Activated T-helper 17 cell treated with anti-CD3 and anti-CD28 coated beads, Interleukin-2, amount 50 U/mL, for 72 hours (primary cell): Measurements from ENCODE around the gene CUL1. TPM values are rescaled to one million over a fixed set of nuclear protein-coding genes. Genes with fewer than 3 reads are reported as not detected.

Source experiments
- ATAC-seq: fragments of 150-1000 bp; cut with Tn5 transposase; replicated peaks from 2 replicates; pipeline ENCODE4 v1.10.0; 2021; ENCODE audit warnings: mild to moderate bottlenecking, moderate library complexity
- H3K27ac Mint-ChIP-seq: one replicate; pipeline ENCODE4 v1.8.0; 2022; ENCODE audit warnings: mixed read lengths
- H3K27me3 Mint-ChIP-seq: one replicate; pipeline ENCODE4 v1.8.0; 2022; ENCODE audit warnings: mixed read lengths
- H3K36me3 Mint-ChIP-seq: one replicate; pipeline ENCODE4 v1.8.0; 2022; ENCODE audit warnings: low read depth, mild to moderate bottlenecking, mixed read lengths
- H3K4me1 Mint-ChIP-seq: one replicate; pipeline ENCODE4 v1.8.0; 2022; ENCODE audit warnings: mixed read lengths
- H3K4me3 Mint-ChIP-seq: one replicate; pipeline ENCODE4 v1.8.0; 2022; ENCODE audit warnings: mild to moderate bottlenecking, mixed read lengths
- H3K9me3 Mint-ChIP-seq: one replicate; pipeline ENCODE4 v1.8.0; 2022; ENCODE audit warnings: mixed read lengths
- total RNA-seq, 2 donors: library from RNA; stranded (reverse); gene quantifications; one replicate each; pipeline ENCODE4 v1.2.3, GENCODE V29; 2022

The CUL1 gene
- total RNA-seq, 2 donors from 2014 or later = 61.4 to 61.7 TPM

DNA sequence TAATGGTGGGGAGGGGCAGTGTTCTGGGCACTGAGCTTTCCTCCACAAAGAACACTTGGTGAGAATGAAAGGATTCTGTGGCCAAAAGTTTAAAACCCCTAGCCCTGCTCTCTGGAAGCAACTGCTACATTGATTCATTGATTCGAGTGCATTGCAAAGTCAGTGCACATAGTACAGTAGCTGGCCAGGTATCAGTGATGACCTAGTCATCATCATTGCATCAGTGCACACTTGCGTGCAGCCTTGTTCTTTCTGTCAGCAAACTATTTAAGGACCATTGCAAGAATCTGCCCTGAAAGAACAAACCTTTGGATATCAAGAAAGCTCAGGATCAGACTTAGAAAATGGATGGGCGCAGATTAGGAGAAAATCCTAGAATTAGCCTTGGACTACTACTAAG is 47.4 kb downstream of the CUL1 start:
- H3K27me3 Mint-ChIP-seq = no peaks in the 10 kb centered on the region
- peaks cover 27% of the 10 kb centered on the region for H3K4me1 Mint-ChIP-seq
- peaks cover 70% of the 10 kb centered on the region for H3K36me3 Mint-ChIP-seq
- no peaks in the 10 kb centered on the region for H3K9me3 Mint-ChIP-seq
- no peak overlapping the region for H3K27ac Mint-ChIP-seq
- H3K4me3 Mint-ChIP-seq = no peak overlapping the region
- no peak for ATAC-seq

DNA sequence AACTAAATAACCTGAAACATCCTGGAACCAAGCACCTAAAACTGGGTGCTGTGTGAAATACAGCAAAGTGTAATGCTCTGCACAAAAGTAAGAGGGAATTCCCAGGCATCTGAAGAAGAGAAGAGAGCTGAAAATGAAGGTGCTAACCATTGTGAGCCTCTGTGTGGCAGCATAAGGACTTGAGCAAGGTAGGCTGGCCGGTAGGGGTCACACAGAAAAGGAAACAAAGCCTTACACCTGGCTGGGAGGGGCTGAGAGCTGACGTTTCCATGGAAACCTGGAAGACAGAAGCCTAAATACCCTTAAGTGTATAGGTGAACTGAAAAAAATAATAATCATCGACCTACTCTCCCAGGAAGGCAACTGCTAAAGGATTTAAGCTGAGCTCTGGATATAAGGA is 48.6 kb downstream of the CUL1 start:
- peaks cover 21% of the 10 kb centered on the region for H3K4me1 Mint-ChIP-seq
- no peak overlapping the region for H3K27ac Mint-ChIP-seq
- no peaks in the 10 kb centered on the region for H3K9me3 Mint-ChIP-seq
- no peak for ATAC-seq
- H3K27me3 Mint-ChIP-seq = no peaks in the 10 kb centered on the region
- peaks cover 72% of the 10 kb centered on the region for H3K36me3 Mint-ChIP-seq
- H3K4me3 Mint-ChIP-seq = no peak overlapping the region

DNA sequence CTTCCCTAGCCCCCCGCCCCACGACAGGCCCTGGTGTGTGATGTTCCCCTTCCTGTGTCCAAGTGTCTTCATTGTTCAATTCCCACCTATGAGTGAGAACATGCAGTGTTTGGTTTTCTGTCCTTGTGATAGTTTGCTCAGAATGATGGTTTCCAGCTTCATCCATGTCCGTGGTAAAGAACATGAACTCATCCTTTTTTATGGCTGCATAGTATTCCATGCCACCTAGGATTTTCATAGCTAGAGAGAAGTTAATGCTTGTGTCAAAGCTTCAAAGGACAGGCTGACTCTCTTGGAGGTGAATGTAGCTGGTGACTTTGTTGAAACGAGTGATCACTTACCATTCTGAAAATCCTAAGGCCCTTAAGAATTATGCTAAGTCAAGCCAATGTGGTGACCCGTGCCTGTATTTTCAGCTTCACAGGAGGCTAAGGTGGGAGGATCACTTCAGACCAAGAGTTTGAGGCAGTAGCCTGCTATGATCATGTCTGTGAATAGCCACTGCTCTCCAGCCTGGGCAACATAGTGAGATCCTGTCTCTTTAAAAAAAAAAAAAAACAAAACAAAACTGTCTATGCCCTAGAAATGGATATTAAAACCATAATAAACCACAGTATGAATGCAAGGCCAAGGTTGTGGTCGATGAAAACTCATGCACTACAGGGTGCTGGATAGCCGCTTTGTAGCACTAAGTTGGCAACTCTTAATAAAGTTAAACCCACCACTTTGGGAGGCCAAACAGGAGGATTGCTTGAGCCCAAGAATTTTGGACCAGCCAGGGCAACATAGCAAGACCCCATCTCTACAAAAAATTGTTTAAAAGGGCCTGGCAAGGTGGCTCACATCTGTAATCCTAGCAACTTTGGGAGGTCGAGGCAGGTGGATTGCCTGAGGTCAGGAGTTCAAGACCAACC is 52.0 kb downstream of the CUL1 start:
- H3K36me3 Mint-ChIP-seq = peaks cover 63% of the 10 kb centered on the region

DNA sequence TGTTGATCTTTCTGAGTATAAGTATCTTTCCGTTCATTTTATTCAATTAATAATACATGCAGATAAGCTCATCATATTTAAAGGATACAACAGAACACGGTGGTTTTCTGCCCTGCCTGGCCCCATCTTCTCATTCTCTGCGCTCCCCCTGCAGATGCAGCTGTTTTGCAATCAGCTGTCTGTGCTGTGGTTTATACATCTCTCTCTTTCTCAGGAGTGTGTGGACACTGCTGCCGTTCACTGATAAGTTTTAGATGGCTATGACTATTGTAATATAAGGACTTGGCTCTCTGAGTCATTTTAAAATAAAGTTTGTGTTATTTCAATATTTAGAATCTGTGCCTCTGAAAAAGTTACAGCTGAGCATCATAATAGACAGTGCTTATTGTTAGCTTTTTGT is 54.5 kb downstream of the CUL1 start:
- no peak for ATAC-seq
- peaks cover 68% of the 10 kb centered on the region for H3K36me3 Mint-ChIP-seq
- no peaks in the 10 kb centered on the region for H3K27me3 Mint-ChIP-seq
- peaks cover 19% of the 10 kb centered on the region for H3K4me1 Mint-ChIP-seq
- peak overlapping the region; percentile 24 for H3K27ac Mint-ChIP-seq
- no peak overlapping the region for H3K4me3 Mint-ChIP-seq
- no peaks in the 10 kb centered on the region for H3K9me3 Mint-ChIP-seq

More for the DNA sequence above, 52.0 kb downstream of the CUL1 start:
- no peak for ATAC-seq
- Mint-ChIP-seq H3K4me3 (no peak overlapping the region), H3K9me3 (no peaks in the 10 kb centered on the region), H3K27ac (no peak overlapping the region), H3K27me3 (no peaks in the 10 kb centered on the region), H3K4me1 (peaks cover 24% of the 10 kb centered on the region)

DNA sequence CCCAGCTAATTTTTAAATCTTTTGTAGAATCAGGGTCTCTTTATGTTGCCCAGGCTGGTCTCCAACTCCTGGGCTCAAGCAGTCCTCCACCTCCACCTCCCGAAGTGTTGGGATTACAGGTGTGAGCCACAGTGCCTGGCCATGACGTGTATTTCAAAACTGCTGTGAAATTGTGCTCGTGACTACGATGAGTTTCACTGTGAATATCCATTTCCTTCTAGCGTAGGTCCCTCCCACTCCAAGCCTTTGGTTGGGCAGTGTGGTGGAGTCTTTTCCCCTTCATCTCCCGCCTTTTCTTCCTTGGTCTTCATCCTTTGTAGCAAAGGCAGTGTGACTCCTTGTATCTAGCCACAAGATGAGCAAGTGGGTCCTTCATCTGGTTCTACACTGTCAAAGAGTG is 56.2 kb downstream of the CUL1 start:
- Mint-ChIP-seq H3K4me1 (peaks cover 14% of the 10 kb centered on the region), H3K9me3 (no peaks in the 10 kb centered on the region), H3K27me3 (no peaks in the 10 kb centered on the region), H3K27ac (peak overlapping the region; percentile 43), H3K36me3 (peaks cover 75% of the 10 kb centered on the region), H3K4me3 (peak overlapping the region; percentile 13)
- peak; percentile 74 for ATAC-seq

DNA sequence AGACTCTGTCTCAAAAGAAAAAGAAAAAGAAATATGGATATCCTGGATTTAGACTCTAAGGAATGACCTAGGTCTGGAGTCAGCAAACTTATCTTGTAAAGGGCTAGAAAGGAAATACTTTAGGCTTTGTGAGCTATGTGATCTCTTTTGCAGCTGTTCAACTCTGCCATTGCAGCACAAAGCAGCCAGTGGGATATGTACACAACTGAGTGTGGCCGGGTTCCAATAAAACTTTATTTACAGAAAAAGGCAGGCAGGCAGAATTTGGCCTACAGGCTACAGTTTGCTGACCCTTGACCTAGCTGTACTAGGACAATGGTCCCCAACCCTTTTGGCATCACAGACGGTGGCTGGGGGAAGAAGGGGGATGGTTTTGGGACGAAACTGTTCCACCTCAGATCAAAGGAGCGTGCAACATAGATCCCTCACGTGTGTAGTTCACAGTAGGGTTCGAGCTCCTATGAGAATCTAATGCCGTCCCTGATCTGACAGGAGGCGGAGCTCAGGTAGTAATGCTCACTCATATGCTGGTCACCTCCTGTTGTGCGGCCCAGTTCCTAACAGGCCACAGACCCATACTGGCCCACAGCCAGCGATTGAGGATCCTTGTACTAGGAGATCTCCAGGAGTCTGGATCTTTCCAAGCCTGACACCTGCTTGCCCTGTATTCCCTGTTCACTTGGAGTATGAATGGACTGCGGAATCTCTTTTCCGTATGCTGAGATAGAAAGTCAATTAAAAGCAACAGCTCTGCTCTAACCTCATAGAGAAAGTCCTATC is 63.0 kb downstream of the CUL1 start:
- Mint-ChIP-seq H3K4me3 (no peak overlapping the region), H3K4me1 (no peaks in the 10 kb centered on the region), H3K27me3 (no peaks in the 10 kb centered on the region), H3K27ac (no peak overlapping the region), H3K36me3 (peaks cover 91% of the 10 kb centered on the region), H3K9me3 (no peaks in the 10 kb centered on the region)
- ATAC-seq = no peak

DNA sequence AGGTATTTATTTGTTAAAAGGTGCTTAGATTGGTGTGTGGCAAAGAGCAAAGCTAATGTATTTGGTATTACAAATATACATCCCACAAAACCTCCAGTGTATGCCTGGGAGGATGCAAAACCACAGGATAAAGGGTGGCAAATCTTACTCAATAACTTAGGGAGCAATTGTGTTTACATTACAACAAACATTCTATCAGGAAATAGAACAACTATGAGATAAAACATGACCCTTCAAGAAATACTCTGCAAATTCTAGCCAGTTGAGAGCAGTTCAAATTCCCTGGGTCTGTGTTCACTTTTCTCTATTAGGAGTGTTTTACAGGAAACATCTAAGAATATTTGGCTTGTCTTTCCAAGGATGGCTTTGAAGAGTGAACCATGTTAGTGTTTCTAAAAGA is 64.9 kb downstream of the CUL1 start:
- no peak for ATAC-seq

DNA sequence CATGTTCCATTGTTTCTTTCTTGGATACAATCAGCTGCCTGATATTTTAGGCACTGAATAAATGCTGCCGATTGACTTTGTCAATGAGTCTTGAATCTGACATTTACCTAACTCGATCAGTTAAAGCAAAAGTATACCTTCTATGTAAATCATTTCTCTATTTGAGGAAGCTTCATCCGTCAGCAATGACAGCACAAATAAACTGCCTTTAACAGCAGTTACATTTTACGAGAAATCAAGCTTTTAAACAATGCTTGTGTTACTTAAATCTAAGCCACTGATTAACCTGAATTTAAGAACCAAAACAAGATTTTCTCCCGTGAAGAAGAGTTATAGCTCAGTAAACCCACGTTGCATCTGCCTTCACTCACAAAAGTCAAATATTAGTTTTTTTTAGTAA is 71.3 kb downstream of the CUL1 start:
- H3K4me1 Mint-ChIP-seq = peaks cover 15% of the 10 kb centered on the region
- no peak overlapping the region for H3K4me3 Mint-ChIP-seq
- ATAC-seq = no peak
- H3K27ac Mint-ChIP-seq = no peak overlapping the region
- H3K27me3 Mint-ChIP-seq = no peaks in the 10 kb centered on the region
- H3K36me3 Mint-ChIP-seq = peaks cover 94% of the 10 kb centered on the region
- no peaks in the 10 kb centered on the region for H3K9me3 Mint-ChIP-seq

More for the DNA sequence above, 64.9 kb downstream of the CUL1 start:
- Mint-ChIP-seq H3K27me3 (no peaks in the 10 kb centered on the region), H3K9me3 (no peaks in the 10 kb centered on the region), H3K4me1 (no peaks in the 10 kb centered on the region), H3K4me3 (no peak overlapping the region), H3K36me3 (peaks cover 91% of the 10 kb centered on the region), H3K27ac (peak overlapping the region; percentile 26)

DNA sequence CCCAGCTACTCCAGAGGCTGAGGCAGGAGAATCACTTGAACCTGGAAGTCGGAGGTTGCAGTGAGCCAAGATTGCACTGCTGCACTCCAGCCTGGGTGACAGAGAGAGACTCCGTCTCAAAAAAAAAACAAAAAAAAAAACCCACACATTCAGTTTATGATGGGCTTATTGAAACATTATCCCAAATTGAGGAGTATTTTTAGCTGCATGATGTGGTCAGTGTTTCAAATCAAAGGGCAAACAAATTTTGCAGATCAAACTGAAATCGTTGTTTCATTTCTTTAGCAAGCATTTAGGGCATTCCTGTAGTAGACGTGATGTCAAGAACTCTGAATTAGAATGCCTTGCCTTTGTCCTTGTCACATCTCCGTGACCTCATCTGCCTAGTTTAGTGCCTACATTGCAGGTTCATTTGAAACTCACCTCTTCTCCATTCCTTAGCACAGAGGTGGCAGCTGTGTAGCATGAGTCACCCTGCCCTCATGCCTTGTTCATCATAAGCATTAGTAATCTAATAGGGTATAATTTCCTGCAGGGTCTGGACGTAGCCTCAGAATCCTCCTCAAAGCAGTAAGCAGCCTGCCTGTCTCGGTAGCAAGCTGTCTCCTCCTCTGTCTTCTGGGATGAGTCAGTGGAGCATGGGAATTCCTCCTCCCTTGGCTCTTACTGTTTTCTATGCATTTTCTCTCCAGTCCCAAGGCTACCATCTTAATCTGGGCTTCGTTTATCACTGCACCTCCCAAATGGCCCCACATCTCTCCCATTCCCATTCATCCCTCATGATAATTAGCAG is 73.8 kb downstream of the CUL1 start:
- Mint-ChIP-seq H3K36me3 (peaks cover 94% of the 10 kb centered on the region), H3K4me3 (peak overlapping the region; percentile 61), H3K4me1 (peaks cover 23% of the 10 kb centered on the region)

DNA sequence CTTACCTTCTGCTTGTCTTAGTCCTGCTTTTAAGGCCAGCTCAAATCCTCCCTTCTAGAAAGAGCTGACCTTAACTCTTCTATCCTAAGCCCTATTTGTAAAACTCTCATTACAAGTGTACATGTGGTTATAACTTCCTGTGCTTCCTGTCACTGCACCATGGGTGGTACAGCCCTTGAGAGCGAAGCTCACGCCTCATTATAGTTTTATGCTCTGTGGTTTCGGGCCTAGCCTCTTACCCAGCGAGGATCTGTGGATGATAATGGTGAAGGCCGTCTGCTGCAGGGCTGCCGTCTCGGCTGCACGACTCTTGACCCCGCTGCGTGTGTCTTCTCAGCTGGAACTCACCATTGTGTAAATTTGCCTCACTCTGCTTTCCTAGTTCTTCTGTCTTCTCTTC is 74.6 kb downstream of the CUL1 start:
- Mint-ChIP-seq H3K27me3 (no peaks in the 10 kb centered on the region), H3K9me3 (no peaks in the 10 kb centered on the region), H3K36me3 (peaks cover 94% of the 10 kb centered on the region), H3K4me1 (peaks cover 23% of the 10 kb centered on the region), H3K4me3 (peak overlapping the region; percentile 61), H3K27ac (peak overlapping the region; percentile 73)
- peak; percentile 82 for ATAC-seq

More for the DNA sequence above, 73.8 kb downstream of the CUL1 start:
- H3K27ac Mint-ChIP-seq = peak overlapping the region; percentile 73
- ATAC-seq = peak; percentile 93
- H3K9me3 Mint-ChIP-seq = no peaks in the 10 kb centered on the region
- no peaks in the 10 kb centered on the region for H3K27me3 Mint-ChIP-seq

DNA sequence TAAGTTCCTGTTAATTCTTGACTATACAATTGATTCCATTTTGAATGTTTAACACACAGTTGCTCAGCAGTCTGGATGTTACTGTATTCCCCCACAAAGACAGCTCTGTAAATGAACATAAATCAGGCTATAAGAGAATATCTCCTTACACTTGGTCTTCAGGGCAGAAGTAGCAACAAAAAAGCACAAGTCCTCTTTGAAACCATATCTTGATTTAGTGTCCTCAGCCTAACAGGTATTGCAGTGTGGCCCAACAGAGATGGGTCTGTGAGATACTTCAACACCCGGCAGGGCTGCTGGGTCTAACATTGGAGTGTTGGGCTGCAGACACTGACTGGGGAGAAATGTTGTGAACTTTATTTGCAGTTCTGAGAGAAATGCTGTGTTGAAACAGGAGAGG is 75.8 kb downstream of the CUL1 start:
- H3K27me3 Mint-ChIP-seq = no peaks in the 10 kb centered on the region

DNA sequence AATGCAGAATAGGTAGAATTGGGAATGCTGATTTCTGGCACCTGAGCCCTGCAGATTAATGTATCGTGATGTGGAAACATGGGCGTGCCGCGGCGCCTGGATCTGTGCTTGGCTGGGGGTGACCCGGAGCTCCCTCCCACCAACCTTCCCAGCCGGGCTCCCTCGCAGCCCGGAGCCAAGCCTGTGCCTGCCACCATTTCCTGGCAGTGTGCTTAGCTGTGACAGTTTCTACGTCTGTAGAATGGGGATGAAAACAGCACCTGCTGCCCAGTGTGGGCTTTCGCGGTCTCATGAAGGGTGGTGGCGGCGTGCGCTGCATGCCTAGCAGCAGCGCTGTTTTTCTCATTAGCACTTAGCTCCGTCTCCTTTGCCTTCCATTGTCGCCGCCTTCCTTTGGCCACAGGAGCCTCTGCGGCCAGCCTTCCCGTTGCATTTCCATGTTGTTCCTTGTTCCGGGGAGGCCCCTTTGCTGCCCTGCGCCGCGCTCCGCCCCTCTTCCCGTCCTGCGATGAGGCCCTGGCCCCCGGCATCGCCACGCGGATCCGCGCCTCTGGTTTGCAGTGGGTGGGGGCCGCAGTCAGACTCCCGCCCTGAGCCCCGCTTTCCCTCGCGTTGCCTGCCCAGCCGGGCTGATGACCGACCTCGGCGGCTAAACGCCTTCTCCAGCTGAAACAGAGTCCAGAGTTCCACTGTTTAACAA is 84.2 kb downstream of the CUL1 start:
- H3K27me3 Mint-ChIP-seq = no peaks in the 10 kb centered on the region
- no peaks in the 10 kb centered on the region for H3K9me3 Mint-ChIP-seq
- H3K4me1 Mint-ChIP-seq = no peaks in the 10 kb centered on the region
- ATAC-seq = no peak
- peaks cover 92% of the 10 kb centered on the region for H3K36me3 Mint-ChIP-seq
- H3K4me3 Mint-ChIP-seq = no peak overlapping the region
- no peak overlapping the region for H3K27ac Mint-ChIP-seq

More for the DNA sequence above, 75.8 kb downstream of the CUL1 start:
- ATAC-seq = no peak
- Mint-ChIP-seq H3K4me3 (no peak overlapping the region), H3K36me3 (peaks cover 94% of the 10 kb centered on the region), H3K4me1 (peaks cover 23% of the 10 kb centered on the region), H3K9me3 (no peaks in the 10 kb centered on the region), H3K27ac (no peak overlapping the region)

DNA sequence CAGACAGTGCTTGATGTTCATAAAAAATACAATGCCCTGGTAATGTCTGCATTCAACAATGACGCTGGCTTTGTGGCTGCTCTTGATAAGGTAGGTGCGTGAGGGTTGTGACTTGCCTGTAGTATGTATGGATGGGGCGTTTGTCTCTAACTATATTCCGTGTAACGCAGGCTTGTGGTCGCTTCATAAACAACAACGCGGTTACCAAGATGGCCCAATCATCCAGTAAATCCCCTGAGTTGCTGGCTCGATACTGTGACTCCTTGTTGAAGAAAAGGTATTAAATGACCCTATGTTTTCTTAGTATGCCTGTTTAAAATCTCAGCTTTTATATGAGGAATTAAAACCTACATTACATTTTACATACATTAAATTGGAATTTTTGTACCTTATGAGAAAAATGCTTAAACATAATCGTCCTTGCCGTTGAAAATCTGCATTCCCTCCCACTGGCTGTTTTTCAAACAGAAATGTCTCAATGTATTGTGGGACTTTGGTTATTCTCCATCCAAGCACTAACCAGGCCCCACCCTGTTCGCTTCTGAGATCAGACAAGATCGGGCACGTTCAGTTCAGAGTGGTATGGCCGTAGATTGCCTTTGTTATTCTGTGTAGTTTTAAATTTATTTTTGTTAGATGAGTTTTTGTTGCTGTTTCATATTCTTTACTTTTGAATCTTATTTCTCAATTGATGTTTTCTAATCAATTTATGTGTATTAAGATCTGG is 85.3 kb downstream of the CUL1 start:
- Mint-ChIP-seq H3K36me3 (peaks cover 92% of the 10 kb centered on the region), H3K27me3 (no peaks in the 10 kb centered on the region), H3K4me3 (no peak overlapping the region), H3K9me3 (no peaks in the 10 kb centered on the region), H3K27ac (peak overlapping the region; percentile 29), H3K4me1 (peaks cover under 1% of the 10 kb centered on the region)
- no peak for ATAC-seq
